Urothelium cell line (cell line): ENCODE data around the gene SYNE2.
A peak's percentile ranks its signal among the peaks of the same experiment; 100 is the strongest.
"Not testable (repeated sequence)": the region's sequence is repeated elsewhere in the genome, so short reads cannot be mapped to it uniquely, and the experiment has no call there.

Source experiments
- DNase-seq: peaks from one replicate; pipeline ENCODE4 v3.0.0; 2011; ENCODE audit warnings: low spot score, mixed read lengths
- FAIRE-seq: peaks from 2 replicates; lab custom pipeline; 2011; peaks lifted over from hg19 to GRCh38; lab: Jason Lieb, UNC

The SYNE2 gene

GRCh38 chr14:64112867-64113678, 260.3 kb downstream of the SYNE2 start:
- DNase-seq = no peak
- peak; percentile 77 for FAIRE-seq

GRCh38 chr14:64114166-64114565, 261.4 kb downstream of the SYNE2 start:
- DNase-seq (no peak), FAIRE-seq (peak; percentile 27)

- FAIRE-seq (peak; percentile 96), DNase-seq (no peak)
Observed at GRCh38 chr14:64114796-64115195, 262.0 kb downstream of the SYNE2 start.

GRCh38 chr14:64115401-64115800, 262.6 kb downstream of the SYNE2 start:
- FAIRE-seq = no peak

DNA sequence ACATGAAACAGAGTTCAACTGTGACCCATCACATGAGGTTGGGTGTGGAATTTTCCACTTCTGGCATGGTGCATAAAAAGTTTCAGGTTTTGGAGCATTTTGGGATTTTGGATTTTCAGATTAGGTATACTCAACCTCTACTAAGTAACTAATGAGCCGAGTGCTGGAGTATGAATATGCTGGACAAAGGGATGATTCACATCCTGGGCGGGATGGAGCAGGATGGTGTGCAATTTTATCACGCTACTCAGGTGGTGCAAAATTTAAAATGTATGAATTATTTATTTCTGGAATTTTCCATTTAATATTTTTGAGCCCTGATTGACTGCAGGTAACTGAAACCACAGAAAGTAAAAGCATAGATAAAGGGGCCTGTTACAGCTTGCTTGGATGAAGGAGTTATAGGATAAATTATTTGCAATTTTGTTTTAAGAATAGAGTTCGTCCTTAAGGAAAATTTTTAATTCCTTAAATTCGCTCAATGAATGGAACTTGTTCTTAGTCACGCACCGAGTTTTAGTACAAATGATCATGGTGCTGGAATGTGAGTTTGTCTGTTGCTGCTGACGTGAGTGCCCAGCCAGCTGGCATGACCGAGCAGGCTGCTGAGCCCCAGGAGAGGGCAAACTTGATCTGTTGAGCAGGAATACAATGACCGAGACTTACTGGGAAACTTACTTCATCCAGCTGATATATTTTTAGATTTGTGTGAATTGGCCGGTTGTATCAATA, 265.0 kb downstream of the SYNE2 start:
- FAIRE-seq (peak; percentile 73), DNase-seq (peak; percentile 60)

More at GRCh38 chr14:64115401-64115800, 262.6 kb downstream of the SYNE2 start:
- DNase-seq = no peak

DNA sequence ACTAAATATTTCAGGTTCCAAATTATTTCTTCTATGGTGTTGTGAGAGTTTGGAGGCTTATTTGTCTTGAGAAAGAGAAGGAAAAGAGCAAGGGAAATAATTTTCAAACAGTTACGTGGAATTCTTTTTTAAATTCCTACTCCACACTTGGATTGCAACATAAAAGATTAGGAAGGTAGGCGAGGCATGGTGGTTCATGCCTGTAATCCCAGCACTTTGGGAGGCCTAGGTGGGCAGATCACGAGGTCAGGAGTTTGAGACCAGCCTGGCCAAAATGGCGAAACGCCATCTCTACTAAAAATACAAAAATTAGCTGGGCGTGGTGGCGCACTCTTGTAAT, 265.6 kb downstream of the SYNE2 start:
- DNase-seq, FAIRE-seq: not testable (repeated sequence)

DNA sequence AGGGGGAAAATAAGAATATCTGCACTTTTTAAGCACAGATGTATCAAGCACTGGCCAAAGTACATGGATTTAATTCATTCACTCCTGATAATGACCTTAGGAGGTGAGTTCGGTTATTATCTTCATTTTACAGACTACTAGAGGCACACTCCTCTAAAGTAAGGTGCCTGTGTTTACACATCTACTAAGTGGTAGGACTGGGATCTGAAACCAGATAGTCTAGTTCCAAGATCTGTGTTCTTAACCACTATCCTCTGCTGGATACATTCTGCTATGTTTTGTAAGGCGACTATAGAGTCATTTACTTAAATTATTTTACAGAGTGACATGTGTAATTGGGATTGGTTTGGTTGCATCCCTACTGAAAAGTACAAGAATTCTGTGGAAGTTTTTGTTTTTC, 266.1 kb downstream of the SYNE2 start:
- FAIRE-seq (no peak), DNase-seq (no peak)

DNA sequence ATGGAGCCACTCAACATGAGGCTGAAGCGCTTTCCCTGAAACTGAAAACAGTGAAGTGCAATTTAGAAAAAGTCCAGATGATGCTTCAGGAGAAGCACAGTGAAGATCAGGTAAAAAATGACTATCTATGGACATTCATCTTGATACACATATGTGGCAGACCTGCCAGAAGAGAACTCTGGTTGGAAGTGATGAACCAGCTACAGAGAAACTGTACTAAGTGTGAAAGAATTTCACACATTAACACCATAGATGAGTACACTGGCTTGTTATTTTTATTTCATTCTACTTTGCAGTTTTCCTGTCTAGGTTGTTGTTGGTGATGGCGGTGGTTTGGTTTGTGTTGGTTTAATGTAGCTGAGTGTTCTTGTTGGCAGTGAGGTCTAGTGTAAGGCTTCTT, 266.7 kb downstream of the SYNE2 start:
- DNase-seq = no peak
- no peak for FAIRE-seq

- DNase-seq (no peak), FAIRE-seq (no peak)
Observed at GRCh38 chr14:64119980-64120379, 267.2 kb downstream of the SYNE2 start.

GRCh38 chr14:64123241-64123822, 270.5 kb downstream of the SYNE2 start:
- peak; percentile 83 for FAIRE-seq

DNA sequence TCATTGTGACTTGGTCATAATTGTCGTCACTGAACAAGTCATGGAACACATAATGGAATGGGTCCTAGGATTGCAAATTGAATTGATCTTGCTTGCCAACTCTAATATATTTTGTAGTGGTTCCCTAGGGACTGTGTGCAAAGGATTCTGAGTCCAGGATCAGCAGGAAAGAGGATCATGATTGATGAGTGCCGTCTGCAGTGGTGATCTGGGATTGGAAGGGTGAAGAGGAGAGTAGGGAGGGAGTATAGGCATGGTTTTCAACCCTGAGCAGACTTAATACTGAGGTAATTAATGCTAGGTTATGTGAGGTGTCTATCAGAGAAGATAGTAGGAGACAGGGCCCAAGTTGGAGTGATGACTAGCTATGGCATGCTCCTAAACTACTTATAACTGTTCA, 272.5 kb downstream of the SYNE2 start:
- no peak for DNase-seq
- FAIRE-seq = peak; percentile 20

More at GRCh38 chr14:64123241-64123822, 270.5 kb downstream of the SYNE2 start:
- no peak for DNase-seq

DNA sequence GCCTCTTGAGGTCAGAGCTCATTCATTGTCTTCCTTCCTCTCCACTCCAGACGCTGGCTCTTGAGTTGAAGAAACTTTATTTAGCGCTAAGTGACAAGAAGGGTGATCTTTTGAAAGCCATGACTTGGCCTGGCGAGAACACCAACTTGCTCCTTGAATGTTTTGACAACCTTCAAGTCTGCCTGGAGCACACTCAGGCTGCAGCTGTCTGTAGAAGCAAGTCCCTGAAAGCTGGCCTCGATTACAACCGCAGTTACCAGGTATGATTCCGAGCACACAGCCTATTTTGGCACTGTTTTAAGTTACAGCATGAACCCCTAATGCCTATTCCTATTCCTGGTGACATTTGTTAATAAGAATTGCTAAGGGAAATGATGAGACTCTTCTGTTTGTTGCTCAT, 273.7 kb downstream of the SYNE2 start:
- FAIRE-seq (peak; percentile 30), DNase-seq (no peak)

DNA sequence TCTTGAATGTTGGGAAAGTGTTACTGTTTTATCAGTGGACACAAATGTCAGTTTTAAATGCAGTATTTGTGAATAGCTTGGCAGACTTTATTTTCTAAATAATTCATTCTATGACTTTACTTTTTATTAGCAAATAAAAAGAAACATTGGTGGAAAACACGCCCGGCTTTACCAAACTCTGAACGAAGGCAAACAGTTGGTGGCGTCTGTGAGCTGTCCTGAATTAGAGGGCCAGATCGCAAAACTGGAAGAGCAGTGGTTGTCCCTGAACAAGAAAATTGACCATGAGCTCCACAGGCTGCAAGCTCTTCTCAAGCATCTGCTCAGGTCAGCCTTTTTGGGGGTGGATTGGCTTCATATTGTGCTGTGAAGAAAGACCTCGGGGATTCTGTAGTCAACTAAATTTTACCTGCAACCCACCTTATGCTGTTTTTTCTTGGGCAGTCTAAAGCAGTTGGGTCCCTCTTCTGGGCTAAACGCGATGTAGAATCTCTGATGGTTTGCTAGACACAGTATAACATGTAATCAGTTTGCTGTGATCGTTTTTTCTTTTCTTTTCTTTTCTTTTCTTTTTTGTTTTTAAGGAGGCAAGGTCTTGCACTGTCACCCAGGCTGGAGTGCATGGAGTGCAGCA, 285.0 kb downstream of the SYNE2 start:
- FAIRE-seq (no peak), DNase-seq (no peak)

GRCh38 chr14:64147126-64147790, 294.5 kb downstream of the SYNE2 start:
- DNase-seq (no peak), FAIRE-seq (peak; percentile 35)

GRCh38 chr14:64149921-64150320, 297.1 kb downstream of the SYNE2 start:
- FAIRE-seq (no peak), DNase-seq (no peak)

DNA sequence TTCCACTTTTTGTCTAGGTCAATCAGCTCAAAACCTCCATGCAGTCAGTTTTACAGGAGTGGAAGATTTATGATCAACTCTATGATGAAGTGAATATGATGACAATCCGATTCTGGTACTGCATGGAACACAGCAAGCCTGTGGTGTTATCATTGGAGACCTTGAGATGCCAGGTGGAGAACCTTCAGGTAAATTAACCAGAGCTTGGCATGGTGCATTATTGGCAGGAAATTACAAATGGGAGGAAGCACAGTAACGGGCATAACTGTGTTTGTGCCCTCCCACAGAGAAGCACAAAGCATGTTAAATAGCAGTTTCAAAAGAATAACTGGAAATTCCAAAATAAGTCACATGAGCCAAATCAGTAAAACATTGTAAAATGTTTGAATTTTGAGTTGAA, 305.8 kb downstream of the SYNE2 start:
- no peak for DNase-seq

GRCh38 chr14:64159588-64159987, 306.8 kb downstream of the SYNE2 start:
- DNase-seq (no peak), FAIRE-seq (peak; percentile 88)

More for the DNA sequence above, 305.8 kb downstream of the SYNE2 start:
- peak; percentile 90 for FAIRE-seq

- FAIRE-seq (peak; percentile 80), DNase-seq (no peak)
Observed at GRCh38 chr14:64170181-64170580, 317.4 kb downstream of the SYNE2 start.

- FAIRE-seq = no peak
Observed at GRCh38 chr14:64174922-64175782, 322.3 kb downstream of the SYNE2 start.

DNA sequence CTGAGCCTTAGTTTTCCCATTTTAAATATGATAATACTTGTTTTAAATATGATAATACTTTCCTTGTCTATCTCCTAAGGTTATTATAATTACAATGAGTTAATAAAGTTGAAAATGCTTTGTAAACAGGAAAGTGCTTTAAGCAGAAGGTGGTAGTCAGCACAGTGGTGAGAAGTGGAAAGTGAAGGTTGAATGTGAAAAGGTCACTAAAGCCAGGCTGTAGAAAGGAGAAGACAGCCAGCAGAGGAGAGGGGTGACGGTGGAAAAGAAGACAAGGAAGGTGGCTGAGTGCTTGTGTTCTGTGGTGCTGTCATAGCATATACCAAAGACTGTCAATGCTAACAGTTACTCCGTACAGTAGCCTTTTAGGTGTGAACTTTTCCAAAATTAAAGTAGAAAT, 323.5 kb downstream of the SYNE2 start:
- DNase-seq (no peak), FAIRE-seq (no peak)

More at GRCh38 chr14:64174922-64175782, 322.3 kb downstream of the SYNE2 start:
- no peak for DNase-seq
